T-cell (primary cell): Measurements from ENCODE around the gene APBB2. TPM values are rescaled to one million over a fixed set of nuclear protein-coding genes. Genes with fewer than 3 reads are reported as not detected.

Source experiments
- ATAC-seq, 4 experiments: fragments of 200-7000 bp in 3 of 4; fragments of 150-1000 bp in 1 of 4; cut with Tn5 transposase; replicated peaks in 1 of 4; 1 replicate in 3 of 4; 2 replicates in 1 of 4; pipeline ENCODE4 v1.10.0; 2021; ENCODE audit warnings: moderate library complexity in 3 of 4, mild to moderate bottlenecking in 2 of 4, moderate number of reproducible peaks in 1 of 4
- CTCF ChIA-PET, 2 donors: fragments of 300-600 bp; sonication (Branson Sonifier 250); formaldehyde crosslinking; loops; one replicate each; lab custom pipeline; 2022; ENCODE audit warnings: antibody characterized with exemption in 2 of 2; lab: Charles Lee
- POLR2A ChIA-PET, 2 donors: fragments of 300-600 bp; sonication (Branson Sonifier 250); formaldehyde crosslinking; loops; one replicate each; lab custom pipeline; 2022; ENCODE audit warnings: antibody characterized with exemption in 2 of 2; lab: Charles Lee
- DNase-seq, 35 experiments: peaks; one replicate each; pipeline versions ENCODE4 v3.0.0 to v3.0.0-alpha.2; 2013 to 2023
- H3K27ac ChIP-seq: one replicate; pipeline ENCODE4 v1.5.1; 2013; ENCODE audit warnings: low read length
- H3K27me3 ChIP-seq, 2 experiments: replicated peaks in 1 of 2; 1 replicate in 1 of 2; 2 replicates in 1 of 2; pipeline versions ENCODE4 v1.6.1 to v1.7.0; 2013; ENCODE audit warnings: low read length in 1 of 2, mixed read lengths in 1 of 2; ENCODE audit not compliant: control insufficient read depth in 2 of 2, insufficient read depth in 2 of 2; ENCODE audit errors: extremely low read depth in 1 of 2
- H3K36me3 ChIP-seq, 2 donors: 1 replicate in 1 of 2; 2 replicates in 1 of 2; pipeline versions ENCODE4 v1.6.1 to v1.7.0; 2013; ENCODE audit warnings: low read length in 1 of 2; ENCODE audit not compliant: control insufficient read depth in 2 of 2, insufficient read depth in 1 of 2; ENCODE audit errors: extremely low read depth in 1 of 2
- H3K4me1 ChIP-seq, 2 experiments: 1 replicate in 1 of 2; 2 replicates in 1 of 2; pipeline versions ENCODE4 v1.6.1 to v1.7.0; 2013; ENCODE audit warnings: low read length in 2 of 2, mixed read lengths in 1 of 2; ENCODE audit not compliant: insufficient read depth in 2 of 2, control insufficient read depth in 1 of 2; ENCODE audit errors: extremely low read depth in 1 of 2
- H3K4me3 ChIP-seq, 2 donors: 1 replicate in 1 of 2; 2 replicates in 1 of 2; pipeline versions ENCODE4 v1.5.1 to v1.7.0; 2013; ENCODE audit warnings: mild to moderate bottlenecking in 2 of 2, low read length in 1 of 2, moderate library complexity in 1 of 2; ENCODE audit not compliant: control insufficient read depth in 1 of 2; ENCODE audit errors: extremely low read depth in 1 of 2
- H3K9me3 ChIP-seq: 2 replicates; pipeline ENCODE4 v1.7.0; 2013
- H3K27ac Mint-ChIP-seq, 2 donors: one replicate each; pipeline ENCODE4 v1.8.0; 2020 to 2021; ENCODE audit warnings: mild to moderate bottlenecking in 2 of 2, mixed read lengths in 2 of 2
- H3K27me3 Mint-ChIP-seq, 2 donors: one replicate each; pipeline ENCODE4 v1.8.0; 2021 to 2022; ENCODE audit warnings: mixed read lengths in 2 of 2
- H3K36me3 Mint-ChIP-seq: one replicate; pipeline ENCODE4 v1.8.0; 2021; ENCODE audit warnings: mixed read lengths
- H3K4me1 Mint-ChIP-seq, 3 donors: one replicate each; pipeline ENCODE4 v1.8.0; 2020 to 2022; ENCODE audit warnings: mixed read lengths in 3 of 3, mild to moderate bottlenecking in 1 of 3
- H3K4me3 Mint-ChIP-seq, 3 donors: one replicate each; pipeline ENCODE4 v1.8.0; 2020 to 2022; ENCODE audit warnings: mild to moderate bottlenecking in 3 of 3, mixed read lengths in 3 of 3, moderate library complexity in 3 of 3
- H3K9me3 Mint-ChIP-seq, 3 donors: one replicate each; pipeline ENCODE4 v1.8.0; 2020 to 2022; ENCODE audit warnings: mixed read lengths in 3 of 3
- WGBS: methylation state at CpG from one replicate; pipeline ENCODE4 v1.1.5; 2013; ENCODE audit warnings: missing lambda C conversion rate; ENCODE audit not compliant: insufficient coverage; 5-methylcytosine and 5-hydroxymethylcytosine counted together
- total RNA-seq, 35 experiments: library from RNA in 6 of 35; stranded (reverse) in 6 of 35; fragments of 120-200 nt in 1 of 35; gene quantifications; one replicate each; pipeline versions ENCODE4 v1.2.1 to v1.2.4 and lab custom pipeline; 2013 to 2026

Gene APBB2
- total RNA-seq, 5 donors from 2014 or later (not counting 1 experiment from before 2014, with no cell fraction given): 0.23 to 1.6 (median 0.70) TPM

- peaks cover 18 to 34% of the 10 kb centered on the region in 2 donors for H3K27me3 Mint-ChIP-seq
- Histone ChIP-seq H3K36me3 (no peaks in the 10 kb centered on the region), H3K27me3 (peaks cover 0 to 20% of the 10 kb centered on the region in 2 experiments), H3K4me1 (no peaks in the 10 kb centered on the region), H3K4me3 (no peak overlapping the region), H3K27ac (no peak overlapping the region), H3K9me3 (no peaks in the 10 kb centered on the region)
- POLR2A ChIA-PET: no interaction called here
- no peaks in the 10 kb centered on the region for H3K9me3 Mint-ChIP-seq
- no peak for ATAC-seq
- no peaks in the 10 kb centered on the region for H3K36me3 Mint-ChIP-seq
- H3K4me1 Mint-ChIP-seq: peaks cover 0 to 2% (median 0%) of the 10 kb centered on the region in 3 donors
- H3K27ac Mint-ChIP-seq: no peak overlapping the region
- CTCF ChIA-PET: no interaction called here
- H3K4me3 Mint-ChIP-seq: no peak overlapping the region
- DNase-seq: no peak
- WGBS: 100% methylated on average over 4 of the region's 6 CpGs
Observed at GRCh38 chr4:40878548-40879055, 335.7 kb downstream of the APBB2 start.

- Mint-ChIP-seq H3K27ac (no peak overlapping the region), H3K27me3 (peaks cover 8 to 26% of the 10 kb centered on the region in 2 donors), H3K4me1 (peaks cover 0 to 2% (median 0%) of the 10 kb centered on the region in 3 donors), H3K9me3 (no peaks in the 10 kb centered on the region), H3K36me3 (no peaks in the 10 kb centered on the region), H3K4me3 (no peak overlapping the region)
- 96% methylated on average over 3 of the region's 6 CpGs for whole genome bisulfite sequencing
- Histone ChIP-seq H3K9me3 (no peaks in the 10 kb centered on the region), H3K27me3 (peaks cover 0 to 10% of the 10 kb centered on the region in 2 experiments), H3K4me3 (no peak overlapping the region), H3K27ac (no peak overlapping the region), H3K36me3 (no peaks in the 10 kb centered on the region), H3K4me1 (no peaks in the 10 kb centered on the region)
- DNase-seq (no peak), ATAC-seq (no peak)
- POLR2A ChIA-PET: interaction anchor here in 1 of 2 donors (0.6 kb wide), 1 partner anchor 1768 kb away, joined by 5 read pairs; no protein-coding TSS in a partner anchor
- CTCF ChIA-PET: no interaction called here
Observed at GRCh38 chr4:40877081-40877480, 337.3 kb downstream of the APBB2 start.

- ChIA-PET POLR2A (no interaction called here), CTCF (interaction anchor here in 1 of 2 donors (1.3 kb wide), 1 partner anchor 20 kb away, joined by 3 read pairs; no protein-coding TSS in a partner anchor)
- Histone ChIP-seq H3K4me3 (no peak overlapping the region), H3K9me3 (no peaks in the 10 kb centered on the region), H3K27me3 (peaks cover 0 to 5% of the 10 kb centered on the region in 2 experiments), H3K4me1 (no peaks in the 10 kb centered on the region), H3K36me3 (no peaks in the 10 kb centered on the region), H3K27ac (no peak overlapping the region)
- WGBS: no CpG with 5 or more reads among the region's 1 CpG
- H3K27me3 Mint-ChIP-seq: peaks cover 9 to 16% of the 10 kb centered on the region in 2 donors
- H3K4me1 Mint-ChIP-seq: peaks cover 0 to 2% (median 0%) of the 10 kb centered on the region in 3 donors
- H3K9me3 Mint-ChIP-seq: no peaks in the 10 kb centered on the region
- DNase-seq (no peak), ATAC-seq (no peak)
- H3K27ac Mint-ChIP-seq: no peak overlapping the region
- H3K4me3 Mint-ChIP-seq: no peak overlapping the region
- no peaks in the 10 kb centered on the region for H3K36me3 Mint-ChIP-seq
Observed at GRCh38 chr4:40875507-40876150, 338.7 kb downstream of the APBB2 start.

GRCh38 chr4:40874901-40875300, 339.4 kb downstream of the APBB2 start:
- no peak overlapping the region for H3K4me3 Mint-ChIP-seq
- H3K4me1 Mint-ChIP-seq: peaks cover 0 to 2% (median 0%) of the 10 kb centered on the region in 3 donors
- Histone ChIP-seq H3K27me3 (peaks cover 0 to 5% of the 10 kb centered on the region in 2 experiments), H3K27ac (no peak overlapping the region), H3K4me1 (no peaks in the 10 kb centered on the region), H3K36me3 (no peaks in the 10 kb centered on the region), H3K4me3 (no peak overlapping the region), H3K9me3 (no peaks in the 10 kb centered on the region)
- no peak overlapping the region for H3K27ac Mint-ChIP-seq
- no peak for ATAC-seq
- DNase-seq: no peak
- H3K9me3 Mint-ChIP-seq: no peaks in the 10 kb centered on the region
- no peaks in the 10 kb centered on the region for H3K36me3 Mint-ChIP-seq
- 83% methylated on average over 2 of the region's 3 CpGs for WGBS
- peaks cover 10 to 12% of the 10 kb centered on the region in 2 donors for H3K27me3 Mint-ChIP-seq
- CTCF ChIA-PET: interaction anchor here in 1 of 2 donors (1.3 to 1.4 kb wide), 2 partner anchors 21 to 23 kb away, joined by 3 to 4 read pairs; no protein-coding TSS in a partner anchor
- POLR2A ChIA-PET: no interaction called here

- 100% methylated on average over 1 of the region's 7 CpGs for WGBS
- Mint-ChIP-seq H3K4me1 (peaks cover 0 to 2% (median 0%) of the 10 kb centered on the region in 3 donors), H3K36me3 (no peaks in the 10 kb centered on the region), H3K27ac (no peak overlapping the region), H3K27me3 (peaks cover 10 to 12% of the 10 kb centered on the region in 2 donors), H3K4me3 (no peak overlapping the region), H3K9me3 (no peaks in the 10 kb centered on the region)
- ChIA-PET CTCF (interaction anchor here in 1 of 2 donors (0.6 to 1.4 kb wide), 2 partner anchors 9 to 23 kb away, joined by 3 to 4 read pairs; no protein-coding TSS in a partner anchor), POLR2A (no interaction called here)
- H3K27ac ChIP-seq: no peak overlapping the region
- no peaks in the 10 kb centered on the region for H3K9me3 ChIP-seq
- DNase-seq (no peak), ATAC-seq (no peak)
- peaks cover 0 to 5% of the 10 kb centered on the region in 2 experiments for H3K27me3 ChIP-seq
- no peaks in the 10 kb centered on the region for H3K36me3 ChIP-seq
- no peaks in the 10 kb centered on the region for H3K4me1 ChIP-seq
- no peak overlapping the region for H3K4me3 ChIP-seq
Observed at GRCh38 chr4:40874331-40874730, 340.0 kb downstream of the APBB2 start.

- Histone ChIP-seq H3K27me3 (peaks cover 0 to 1% of the 10 kb centered on the region in 2 experiments), H3K4me3 (no peak overlapping the region), H3K4me1 (no peaks in the 10 kb centered on the region), H3K36me3 (no peaks in the 10 kb centered on the region), H3K9me3 (no peaks in the 10 kb centered on the region), H3K27ac (no peak overlapping the region)
- peaks cover 3 to 10% of the 10 kb centered on the region in 2 donors for H3K27me3 Mint-ChIP-seq
- ChIA-PET CTCF (no interaction called here), POLR2A (no interaction called here)
- DNase-seq: no peak
- no peak overlapping the region for H3K27ac Mint-ChIP-seq
- ATAC-seq: no peak
- no peaks in the 10 kb centered on the region for H3K9me3 Mint-ChIP-seq
- peaks cover 0 to 2% (median 0%) of the 10 kb centered on the region in 3 donors for H3K4me1 Mint-ChIP-seq
- H3K36me3 Mint-ChIP-seq: no peaks in the 10 kb centered on the region
- no peak overlapping the region for H3K4me3 Mint-ChIP-seq
- WGBS: 84% methylated on average over 4 of the region's 7 CpGs
Observed at GRCh38 chr4:40871695-40872250, 342.6 kb downstream of the APBB2 start.
